Measurements from ENCODE around the gene DNAAF9. TPM values are rescaled to one million over a fixed set of nuclear protein-coding genes. Genes with fewer than 3 reads are reported as not detected.

Gene DNAAF9
- total RNA-seq, 1 donor = 4.6 TPM

- peaks cover 2% of the 10 kb centered on the region for H3K4me1 ChIP-seq (ENCODE audit: insufficient read depth, low read length)
- H3K4me3 ChIP-seq (ENCODE audit: low read length) = no peak overlapping the region
- no peaks in the 10 kb centered on the region for H3K9me3 ChIP-seq (ENCODE audit: low read depth, low read length)
- H3K27me3 ChIP-seq (ENCODE audit: insufficient read depth, low read length) = no peaks in the 10 kb centered on the region
Measured at GRCh38 chr20:3367089-3367488, 40.4 kb downstream of the DNAAF9 start.

- Histone ChIP-seq H3K9me3 (ENCODE audit: low read depth, low read length) (no peaks in the 10 kb centered on the region), H3K27me3 (ENCODE audit: insufficient read depth, low read length) (no peaks in the 10 kb centered on the region), H3K4me1 (ENCODE audit: insufficient read depth, low read length) (no peaks in the 10 kb centered on the region), H3K4me3 (ENCODE audit: low read length) (no peak overlapping the region)
Measured at GRCh38 chr20:3364323-3365013, 43.0 kb downstream of the DNAAF9 start.

GRCh38 chr20:3360752-3361151 lies 46.7 kb downstream of the DNAAF9 start:
- Histone ChIP-seq H3K9me3 (ENCODE audit: low read depth, low read length) (no peaks in the 10 kb centered on the region), H3K27me3 (ENCODE audit: insufficient read depth, low read length) (no peaks in the 10 kb centered on the region), H3K4me3 (ENCODE audit: low read length) (no peak overlapping the region), H3K4me1 (ENCODE audit: insufficient read depth, low read length) (no peaks in the 10 kb centered on the region)

- Histone ChIP-seq H3K4me1 (ENCODE audit: insufficient read depth, low read length) (no peaks in the 10 kb centered on the region), H3K27me3 (ENCODE audit: insufficient read depth, low read length) (no peaks in the 10 kb centered on the region), H3K9me3 (ENCODE audit: low read depth, low read length) (no peaks in the 10 kb centered on the region), H3K4me3 (ENCODE audit: low read length) (no peak overlapping the region)
Measured at GRCh38 chr20:3358676-3359340, 48.7 kb downstream of the DNAAF9 start.

Other genes with a start within 250 kb of the DNAAF9 start
- 59.0 TPM for gene FASTKD5, start 247.8 kb downstream of the DNAAF9 start, total RNA-seq
- gene UBOX5, start 247.8 kb downstream of the DNAAF9 start, total RNA-seq = 7.8 TPM
- 17.6 TPM for gene LZTS3, start 234.1 kb downstream of the DNAAF9 start, total RNA-seq
- gene DDRGK1, start 203.0 kb downstream of the DNAAF9 start, total RNA-seq = 22.1 TPM
- gene ITPA, start 198.2 kb downstream of the DNAAF9 start, total RNA-seq = 10.8 TPM
- gene SLC4A11, start 168.5 kb downstream of the DNAAF9 start, total RNA-seq = 0.21 TPM
- 11.6 TPM for gene ATRN, start 63.3 kb upstream of the DNAAF9 start, total RNA-seq

All from mononuclear cell (primary cell).